ENCODE measurements around the gene PTGR2. TPM values are rescaled to one million over a fixed set of nuclear protein-coding genes. Genes with fewer than 3 reads are reported as not detected.

Gene PTGR2
- total RNA-seq, 1 experiment from 2014 or later, result 6.7 TPM

GRCh38 chr14:73842851-73843250 lies 8.8 kb upstream of the PTGR2 start:
- 0 out of 4 replicates have a peak, but pooled peaks cover 0 to 4% of the 10 kb centered on the region in 2 experiments for H3K4me1 Mint-ChIP-seq
- Histone ChIP-seq H3K79me1 (ENCODE audit: insufficient read depth, low read depth, low read length, poor library complexity, severe bottlenecking) (no peaks in the 10 kb centered on the region), H2BK120ac (ENCODE audit: low read depth, low read length, poor library complexity, severe bottlenecking) (no peak overlapping the region), H3K4ac (ENCODE audit: low read depth, low read length) (no peak overlapping the region), H3K56ac (ENCODE audit: insufficient read length, low read depth, low read length) (no peak overlapping the region), H2BK20ac (ENCODE audit: low read depth, low read length, poor library complexity, severe bottlenecking) (no peak overlapping the region), H3K18ac (ENCODE audit: insufficient read length, low read depth, low read length) (no peak overlapping the region), H3K4me2 (ENCODE audit: insufficient read depth, insufficient read length, low read length) (no peak overlapping the region), H4K8ac (replicated peaks; ENCODE audit: insufficient read length, low read depth, low read length) (no peak overlapping the region), H2AK5ac (ENCODE audit: insufficient read length, low read length) (no peak overlapping the region), H3K14ac (ENCODE audit: insufficient read depth, low read length) (no peak overlapping the region), H3K4me1 (ENCODE audit: insufficient read depth, low read length) (no peaks in the 10 kb centered on the region), H2BK15ac (ENCODE audit: low read depth, low read length) (no peak overlapping the region), H2AFZ (ENCODE audit: low read length) (no peak overlapping the region), H3K9ac (ENCODE audit: extremely low read depth, insufficient read length, low read length) (no peak overlapping the region), H3K27ac (ENCODE audit: insufficient read length, low read depth, low read length) (no peak overlapping the region), H3K23ac (ENCODE audit: insufficient read length, low read depth, low read length) (no peak overlapping the region), H3K9me3 (ENCODE audit: control insufficient read depth, low read depth, low read length) (no peaks in the 10 kb centered on the region), H3K79me2 (ENCODE audit: insufficient read depth, low read length) (no peaks in the 10 kb centered on the region), H4K20me1 (ENCODE audit: control insufficient read depth, insufficient read depth, insufficient read length) (no peaks in the 10 kb centered on the region), H2BK12ac (ENCODE audit: insufficient read length, low read depth, low read length) (no peak overlapping the region), H3K23me2 (ENCODE audit: insufficient read length, low read depth, low read length, poor library complexity, severe bottlenecking) (no peaks in the 10 kb centered on the region), H3K27me3 (ENCODE audit: insufficient read depth, low read length) (no peaks in the 10 kb centered on the region), H3T11ph (ENCODE audit: low read length) (no peak overlapping the region), H4K91ac (ENCODE audit: insufficient read length, low read depth, low read length) (no peak overlapping the region), H4K5ac (ENCODE audit: insufficient read length, low read depth, low read length) (no peak overlapping the region), H2BK5ac (ENCODE audit: insufficient read length, low read length) (no peak overlapping the region)
- peaks cover 4% of the 10 kb centered on the region; the same call in 1 of the 2 replicates for H3K27me3 Mint-ChIP-seq (ENCODE audit: low read depth)
- H3K27ac Mint-ChIP-seq, result no peak overlapping the region
- TF ChIP-seq CTCF (conservative IDR thresholded peaks at IDR 0.05), result no peak
- no peak overlapping the region for H3K4me3 Mint-ChIP-seq
- no CpG with 5 or more reads among the region's 2 CpGs for WGBS (ENCODE audit: extremely low coverage, insufficient read length, low lambda C conversion rate)
- no peak for DNase-seq
- peaks cover 0 to 1% (median 0%) of the 10 kb centered on the region in 3 experiments; a peak in 1 of 7 replicates for H3K36me3 Mint-ChIP-seq (ENCODE audit: insufficient read depth in 1 of 3, low read depth in 3 of 3)
- H3K9me3 Mint-ChIP-seq, result peaks cover 0 to 3% of the 10 kb centered on the region in 2 experiments; a peak in 1 of 5 replicates
